B cell (primary cell): ENCODE measurements around the gene RARB. TPM values are rescaled to one million over a fixed set of nuclear protein-coding genes. Genes with fewer than 3 reads are reported as not detected.

Experiments used
- ATAC-seq: fragments of 200-7000 bp; cut with Tn5 transposase; one replicate; pipeline ENCODE4 v1.10.0; 2021; ENCODE audit warnings: low read depth, mild to moderate bottlenecking, moderate number of reproducible peaks, moderate library complexity
- CTCF ChIA-PET: fragments of 350-600 bp; sonication (Branson Sonifier 250); formaldehyde crosslinking; loops from one replicate; lab custom pipeline; 2021; ENCODE audit warnings: antibody characterized with exemption, inconsistent platforms; lab: Charles Lee
- POLR2A ChIA-PET: fragments of 350-600 bp; sonication (Branson Sonifier 250); formaldehyde crosslinking; loops from one replicate; lab custom pipeline; 2021; ENCODE audit warnings: antibody characterized with exemption; lab: Charles Lee
- DNase-seq: peaks from one replicate; pipeline ENCODE4 v3.0.0; 2013
- H2AFZ ChIP-seq: 2 replicates; pipeline ENCODE4 v1.6.1; 2012; ENCODE audit warnings: mild to moderate bottlenecking, low read depth, low read length; ENCODE audit not compliant: insufficient read depth, poor library complexity, severe bottlenecking
- H3K27ac ChIP-seq, 2 donors: 1 replicate in 1 of 2; 2 replicates in 1 of 2; pipeline ENCODE4 v1.5.1; 2012 to 2013; ENCODE audit warnings: low read length in 2 of 2, mild to moderate bottlenecking in 2 of 2, moderate library complexity in 1 of 2
- H3K27me3 ChIP-seq, 4 experiments: fragments of 200-600 bp in 1 of 4; sonication (generic) in 1 of 4; replicated peaks in 1 of 4; 1 replicate in 2 of 4; 2 replicates in 2 of 4; pipeline versions ENCODE4 v1.6.1 to v1.7.0; 2013 to 2016; ENCODE audit warnings: low read length in 3 of 4, mild to moderate bottlenecking in 2 of 4, mixed read lengths in 1 of 4, moderate library complexity in 1 of 4; ENCODE audit not compliant: insufficient read depth in 4 of 4, control insufficient read depth in 3 of 4; ENCODE audit errors: control extremely low read depth in 1 of 4
- H3K36me3 ChIP-seq, 2 experiments: replicated peaks in 1 of 2; 1 replicate in 1 of 2; 2 replicates in 1 of 2; pipeline versions ENCODE4 v1.6.1 to v1.7.1; 2013; ENCODE audit warnings: low read length in 1 of 2; ENCODE audit not compliant: insufficient read depth in 2 of 2, control insufficient read depth in 1 of 2; ENCODE audit errors: control extremely low read depth in 1 of 2, extremely low read depth in 1 of 2
- H3K4me1 ChIP-seq, 2 donors: fragments of 200-600 bp in 1 of 2; sonication (generic) in 1 of 2; 1 replicate in 1 of 2; 2 replicates in 1 of 2; pipeline versions ENCODE4 v1.5.1 to v1.6.1; 2013 to 2017; ENCODE audit warnings: low read length in 2 of 2; ENCODE audit not compliant: control insufficient read depth in 2 of 2, insufficient read depth in 2 of 2
- H3K4me2 ChIP-seq: replicated peaks from 2 replicates; pipeline ENCODE3; 2012; ENCODE audit warnings: mild to moderate bottlenecking, low read depth, low read length; ENCODE audit not compliant: poor library complexity, severe bottlenecking
- H3K4me3 ChIP-seq, 5 experiments: fragments of 200-600 bp in 1 of 5; sonication (generic) in 1 of 5; 1 replicate in 3 of 5; 2 replicates in 2 of 5; pipeline versions ENCODE4 v1.5.1 to v1.7.0; 2011 to 2016; ENCODE audit warnings: low read length in 4 of 5, mild to moderate bottlenecking in 4 of 5, low read depth in 2 of 5, control low read depth in 1 of 5, moderate library complexity in 1 of 5; ENCODE audit not compliant: insufficient read depth in 1 of 5; ENCODE audit errors: control extremely low read depth in 1 of 5, extremely low read depth in 1 of 5
- H3K79me2 ChIP-seq: fragments of 200-600 bp; sonication (generic); one replicate; pipeline ENCODE4 v1.6.0; 2016; ENCODE audit warnings: low read length; ENCODE audit not compliant: control insufficient read depth, insufficient read depth
- H3K9ac ChIP-seq: fragments of 200-600 bp; sonication (generic); 2 replicates; pipeline ENCODE4 v1.6.1; 2017; ENCODE audit warnings: mild to moderate bottlenecking, low read length, moderate library complexity
- H3K9me3 ChIP-seq, 3 donors: one replicate each; pipeline versions ENCODE4 v1.6.1 to v1.7.1; 2013; ENCODE audit warnings: low read length in 2 of 3; ENCODE audit not compliant: control insufficient read depth in 2 of 3, insufficient read depth in 1 of 3; ENCODE audit errors: control extremely low read depth in 1 of 3
- H4K20me1 ChIP-seq: 2 replicates; pipeline ENCODE4 v1.6.0; 2012; ENCODE audit warnings: mild to moderate bottlenecking, low read length; ENCODE audit not compliant: insufficient read depth, control insufficient read depth, poor library complexity, severe bottlenecking
- H3K27ac Mint-ChIP-seq: one replicate; pipeline ENCODE4 v1.8.0; 2021; ENCODE audit warnings: mixed read lengths
- H3K27me3 Mint-ChIP-seq: one replicate; pipeline ENCODE4 v1.8.0; 2021; ENCODE audit warnings: mixed read lengths
- H3K4me1 Mint-ChIP-seq: one replicate; pipeline ENCODE4 v1.8.0; 2021; ENCODE audit warnings: mixed read lengths
- H3K4me3 Mint-ChIP-seq: one replicate; pipeline ENCODE4 v1.8.0; 2021; ENCODE audit warnings: mixed read lengths
- H3K9me3 Mint-ChIP-seq: one replicate; pipeline ENCODE4 v1.8.0; 2022; ENCODE audit warnings: mixed read lengths; ENCODE audit not compliant: insufficient read depth
- EZH2 ChIP-seq: IDR thresholded peaks from 2 replicates; pipeline ENCODE4 v1.6.1; 2012; ENCODE audit warnings: borderline replicate concordance, low read depth, mild to moderate bottlenecking, moderate library complexity, low read length; ENCODE audit not compliant: insufficient read depth, poor library complexity, severe bottlenecking
- WGBS: methylation state at CpG from one replicate; pipeline ENCODE4 v1.1.5; 2013; ENCODE audit warnings: missing lambda C conversion rate; ENCODE audit not compliant: insufficient coverage; 5-methylcytosine and 5-hydroxymethylcytosine counted together
- intact Hi-C: fragments of 100-400 bp; cut with micrococcal nuclease; formaldehyde crosslinking; loops from one replicate; pipeline ENCODE4 v1.10.0; 2022
- polyA plus RNA-seq: library from polyadenylated mRNA; depleted of rRNA; stranded (reverse); fragments of >200 nt; gene quantifications from 2 replicates; pipeline ENCODE4 v1.2.3, GENCODE V29; 2012
- total RNA-seq, 2 donors: library from RNA; stranded (reverse); fragments of 120-200 nt in 1 of 2; gene quantifications; 1 replicate in 1 of 2; 2 replicates in 1 of 2; pipeline versions ENCODE4 v1.2.3 to v1.2.4, GENCODE V29; 2013 to 2022
- TF ChIP-seq, protein P1 (sequence below): fragments of 200-600 bp; IDR thresholded peaks from one replicate; pipeline ENCODE4 v1.8.0; 2022; ENCODE audit warnings: antibody characterized with exemption, mild to moderate bottlenecking

Gene RARB
- total and polyA plus RNA-seq, 2 donors (not counting 1 experiment from before 2014, with no cell fraction given): not detected

DNA sequence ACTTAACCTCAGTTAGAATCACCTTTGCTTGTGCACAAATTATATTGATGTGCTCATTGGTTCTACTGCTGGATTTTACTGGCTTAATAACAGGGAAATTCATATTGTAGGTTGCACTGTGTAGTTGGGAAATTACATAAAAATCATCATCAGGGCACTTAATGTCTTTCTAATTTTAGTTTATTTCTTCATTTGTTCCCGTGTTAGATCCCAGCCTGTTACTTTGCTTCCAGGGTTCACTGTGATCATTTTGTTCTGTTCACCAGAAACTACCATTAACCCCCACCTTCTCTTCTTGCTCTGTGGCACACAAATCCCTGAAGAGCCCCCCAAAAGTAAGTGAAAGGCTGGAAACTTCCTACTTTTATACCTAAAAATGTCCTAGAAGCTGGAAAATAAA is 80.4 kb downstream of the RARB start:
- no peak for DNase-seq
- POLR2A ChIA-PET: no interaction called here
- Mint-ChIP-seq H3K4me3 (no peak overlapping the region), H3K9me3 (no peaks in the 10 kb centered on the region), H3K4me1 (no peaks in the 10 kb centered on the region), H3K27ac (no peak overlapping the region), H3K27me3 (peaks cover 13% of the 10 kb centered on the region)
- Histone ChIP-seq H3K36me3 (no peaks in the 10 kb centered on the region), H3K27ac (no peak overlapping the region), H2AFZ (no peak overlapping the region), H3K27me3 (no peaks in the 10 kb centered on the region), H3K4me1 (no peaks in the 10 kb centered on the region), H3K4me2 (no peak overlapping the region), H3K9me3 (no peaks in the 10 kb centered on the region), H3K79me2 (no peaks in the 10 kb centered on the region), H4K20me1 (no peaks in the 10 kb centered on the region), H3K4me3 (no peak overlapping the region), H3K9ac (no peak overlapping the region)
- TF ChIP-seq, protein P1, sequence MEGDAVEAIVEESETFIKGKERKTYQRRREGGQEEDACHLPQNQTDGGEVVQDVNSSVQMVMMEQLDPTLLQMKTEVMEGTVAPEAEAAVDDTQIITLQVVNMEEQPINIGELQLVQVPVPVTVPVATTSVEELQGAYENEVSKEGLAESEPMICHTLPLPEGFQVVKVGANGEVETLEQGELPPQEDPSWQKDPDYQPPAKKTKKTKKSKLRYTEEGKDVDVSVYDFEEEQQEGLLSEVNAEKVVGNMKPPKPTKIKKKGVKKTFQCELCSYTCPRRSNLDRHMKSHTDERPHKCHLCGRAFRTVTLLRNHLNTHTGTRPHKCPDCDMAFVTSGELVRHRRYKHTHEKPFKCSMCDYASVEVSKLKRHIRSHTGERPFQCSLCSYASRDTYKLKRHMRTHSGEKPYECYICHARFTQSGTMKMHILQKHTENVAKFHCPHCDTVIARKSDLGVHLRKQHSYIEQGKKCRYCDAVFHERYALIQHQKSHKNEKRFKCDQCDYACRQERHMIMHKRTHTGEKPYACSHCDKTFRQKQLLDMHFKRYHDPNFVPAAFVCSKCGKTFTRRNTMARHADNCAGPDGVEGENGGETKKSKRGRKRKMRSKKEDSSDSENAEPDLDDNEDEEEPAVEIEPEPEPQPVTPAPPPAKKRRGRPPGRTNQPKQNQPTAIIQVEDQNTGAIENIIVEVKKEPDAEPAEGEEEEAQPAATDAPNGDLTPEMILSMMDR: no peak
- TF ChIP-seq EZH2: no peak
- CTCF ChIA-PET: no interaction called here
- intact Hi-C loops: no loop called here
- ATAC-seq: no peak
- WGBS: no CpG with 5 or more reads among the region's 1 CpG

DNA sequence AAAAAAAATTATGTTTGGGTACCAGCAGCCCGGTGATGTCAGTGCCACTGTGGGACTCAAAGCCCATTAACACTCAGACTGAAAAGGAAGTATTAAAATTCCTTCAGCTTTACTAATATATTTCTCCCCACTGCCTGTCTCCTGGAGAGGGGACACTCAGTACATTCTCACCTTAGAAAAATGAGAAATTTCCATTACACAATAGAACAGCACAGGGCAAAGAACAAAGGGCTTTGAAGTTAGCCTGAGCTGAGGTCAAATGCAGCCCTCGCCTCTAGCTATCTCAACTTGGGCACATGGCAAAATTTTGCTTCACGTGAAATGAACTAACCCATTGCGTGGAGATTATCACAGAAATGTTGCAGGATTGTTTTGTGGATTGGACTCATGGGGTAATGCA is 80.8 kb downstream of the RARB start:
- H3K27ac ChIP-seq: no peak overlapping the region
- H3K4me1 ChIP-seq: no peaks in the 10 kb centered on the region
- no peak overlapping the region for H3K4me3 ChIP-seq
- no peak overlapping the region for H3K27ac Mint-ChIP-seq
- no peak overlapping the region for H3K9ac ChIP-seq
- H3K79me2 ChIP-seq: no peaks in the 10 kb centered on the region
- no peaks in the 10 kb centered on the region for H3K4me1 Mint-ChIP-seq
- no peaks in the 10 kb centered on the region for H3K27me3 ChIP-seq
- no peak for ATAC-seq
- 90% methylated on average over 2 of the region's 4 CpGs for WGBS
- no peaks in the 10 kb centered on the region for H4K20me1 ChIP-seq
- ChIA-PET POLR2A (no interaction called here), CTCF (no interaction called here)
- H3K4me3 Mint-ChIP-seq: no peak overlapping the region
- TF ChIP-seq, protein P1: no peak
- no peak for TF ChIP-seq EZH2
- H3K4me2 ChIP-seq: no peak overlapping the region
- intact Hi-C loops: no loop called here
- no peaks in the 10 kb centered on the region for H3K9me3 Mint-ChIP-seq
- peaks cover 15% of the 10 kb centered on the region for H3K27me3 Mint-ChIP-seq
- no peaks in the 10 kb centered on the region for H3K36me3 ChIP-seq
- H3K9me3 ChIP-seq: no peaks in the 10 kb centered on the region
- H2AFZ ChIP-seq: no peak overlapping the region
- DNase-seq: no peak
